Suprapubic skin (tissue), 3 donors: Measurements from ENCODE around the gene NAT8L.

Source experiments
- POLR2AphosphoS5 ChIP-seq, 3 donors: sonication (generic); formaldehyde crosslinking; IDR thresholded peaks; one replicate each; pipeline ENCODE4 v1.6.1; 2017; ENCODE audit warnings: antibody characterized with exemption in 3 of 3
- TF ChIP-seq, protein P1 (sequence below), 2 donors: fragments of 200-600 bp in 1 of 2; fragments of 450-650 bp in 1 of 2; sonication (generic) in 1 of 2; IDR thresholded peaks; one replicate each; pipeline ENCODE4 v1.5.1; 2016 to 2019; ENCODE audit warnings: antibody characterized with exemption in 2 of 2, mild to moderate bottlenecking in 1 of 2, moderate library complexity in 1 of 2

DNA sequence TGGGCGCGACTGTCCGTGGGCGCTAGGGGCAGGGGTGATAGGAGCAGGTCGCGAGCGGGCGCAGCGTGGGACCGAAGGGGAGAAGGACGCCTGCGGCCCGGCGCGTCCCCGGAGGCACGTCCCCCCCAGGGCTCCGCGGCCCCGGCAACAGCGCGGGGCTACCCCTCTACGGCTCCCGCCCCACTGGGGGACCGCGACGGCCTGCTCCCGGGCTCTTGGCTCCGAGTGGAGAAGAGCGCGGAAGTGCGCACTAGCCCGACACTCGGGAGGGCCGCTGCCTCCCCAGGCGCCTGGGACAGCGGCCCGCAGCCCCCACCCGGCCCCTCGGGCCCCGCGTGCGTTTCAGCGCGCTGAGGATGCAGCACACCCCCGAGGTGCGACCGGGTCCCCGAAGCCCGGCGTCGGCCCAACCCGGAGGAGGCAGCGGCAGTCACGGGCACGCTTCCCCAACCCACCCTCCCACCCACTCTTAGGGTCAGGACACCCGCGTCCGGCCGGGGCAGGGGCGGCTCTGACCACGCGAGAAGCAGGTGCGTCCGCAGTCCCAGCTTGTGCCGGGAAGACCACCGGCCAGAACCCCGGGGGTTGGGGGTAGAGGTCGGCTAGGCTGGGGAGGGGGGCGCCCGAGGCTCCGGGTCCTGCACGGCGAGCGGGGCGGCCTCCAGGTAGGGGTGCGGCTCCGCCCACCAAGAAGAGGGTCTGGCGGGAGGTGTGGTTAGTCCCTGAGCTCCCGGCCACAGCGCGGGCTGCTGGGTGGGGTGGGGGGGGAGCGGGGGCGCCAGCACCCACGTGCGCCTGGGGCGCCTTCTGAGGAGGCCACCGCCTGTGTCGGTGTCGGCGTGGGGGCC is 18.5 kb upstream of the NAT8L start:
- TF ChIP-seq, protein P1, sequence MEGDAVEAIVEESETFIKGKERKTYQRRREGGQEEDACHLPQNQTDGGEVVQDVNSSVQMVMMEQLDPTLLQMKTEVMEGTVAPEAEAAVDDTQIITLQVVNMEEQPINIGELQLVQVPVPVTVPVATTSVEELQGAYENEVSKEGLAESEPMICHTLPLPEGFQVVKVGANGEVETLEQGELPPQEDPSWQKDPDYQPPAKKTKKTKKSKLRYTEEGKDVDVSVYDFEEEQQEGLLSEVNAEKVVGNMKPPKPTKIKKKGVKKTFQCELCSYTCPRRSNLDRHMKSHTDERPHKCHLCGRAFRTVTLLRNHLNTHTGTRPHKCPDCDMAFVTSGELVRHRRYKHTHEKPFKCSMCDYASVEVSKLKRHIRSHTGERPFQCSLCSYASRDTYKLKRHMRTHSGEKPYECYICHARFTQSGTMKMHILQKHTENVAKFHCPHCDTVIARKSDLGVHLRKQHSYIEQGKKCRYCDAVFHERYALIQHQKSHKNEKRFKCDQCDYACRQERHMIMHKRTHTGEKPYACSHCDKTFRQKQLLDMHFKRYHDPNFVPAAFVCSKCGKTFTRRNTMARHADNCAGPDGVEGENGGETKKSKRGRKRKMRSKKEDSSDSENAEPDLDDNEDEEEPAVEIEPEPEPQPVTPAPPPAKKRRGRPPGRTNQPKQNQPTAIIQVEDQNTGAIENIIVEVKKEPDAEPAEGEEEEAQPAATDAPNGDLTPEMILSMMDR (IDR thresholded peaks at IDR 0.05), result no peak
- no peak for TF ChIP-seq POLR2AphosphoS5 (IDR thresholded peaks at IDR 0.05)
